IPS-18a (cell line): Measurements from ENCODE around the gene GSTM1.
"Not testable (repeated sequence)": the region's sequence is repeated elsewhere in the genome, so short reads cannot be mapped to it uniquely, and the experiment has no call there.

Experiments used
- H3K27ac ChIP-seq: one replicate; pipeline ENCODE4 v1.5.1; 2013; ENCODE audit warnings: low read length
- H3K27me3 ChIP-seq: one replicate; pipeline ENCODE4 v1.6.1; 2013; ENCODE audit warnings: mild to moderate bottlenecking, low read length; ENCODE audit not compliant: control insufficient read depth, insufficient read depth
- H3K36me3 ChIP-seq: one replicate; pipeline ENCODE4 v1.6.1; 2013; ENCODE audit warnings: low read depth, low read length; ENCODE audit not compliant: control insufficient read depth
- H3K4me1 ChIP-seq: one replicate; pipeline ENCODE4 v1.6.1; 2013; ENCODE audit warnings: low read depth, low read length; ENCODE audit not compliant: control insufficient read depth
- H3K4me3 ChIP-seq: one replicate; pipeline ENCODE4 v1.5.1; 2013; ENCODE audit warnings: low read length
- H3K9ac ChIP-seq: one replicate; pipeline ENCODE4 v1.6.1; 2013; ENCODE audit warnings: mild to moderate bottlenecking, low read length, moderate library complexity
- H3K9me3 ChIP-seq: one replicate; pipeline ENCODE4 v1.6.1; 2013; ENCODE audit warnings: low read depth, low read length; ENCODE audit not compliant: control insufficient read depth

Gene GSTM1

DNA sequence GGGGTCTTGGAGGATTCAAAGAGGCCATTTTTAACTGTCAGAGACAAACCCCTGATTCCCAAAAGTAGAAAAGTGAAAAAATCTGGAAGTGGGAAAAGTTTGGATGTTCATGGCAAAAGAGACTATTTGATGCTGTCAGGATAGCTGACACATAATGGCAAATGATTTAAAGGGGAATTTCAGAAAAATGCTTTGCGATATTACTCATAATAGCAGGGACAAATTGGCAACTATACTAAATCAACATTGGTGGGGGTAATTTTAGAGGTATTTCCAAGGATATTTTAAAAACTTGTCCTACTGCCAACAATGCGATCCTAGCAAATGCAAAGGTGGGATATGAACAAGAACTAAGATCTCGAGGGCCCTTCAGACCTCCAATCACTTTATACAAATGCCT is 37.0 kb upstream of the GSTM1 start:
- no peak overlapping the region for H3K4me3 ChIP-seq
- H3K4me1 ChIP-seq, result no peaks in the 10 kb centered on the region

DNA sequence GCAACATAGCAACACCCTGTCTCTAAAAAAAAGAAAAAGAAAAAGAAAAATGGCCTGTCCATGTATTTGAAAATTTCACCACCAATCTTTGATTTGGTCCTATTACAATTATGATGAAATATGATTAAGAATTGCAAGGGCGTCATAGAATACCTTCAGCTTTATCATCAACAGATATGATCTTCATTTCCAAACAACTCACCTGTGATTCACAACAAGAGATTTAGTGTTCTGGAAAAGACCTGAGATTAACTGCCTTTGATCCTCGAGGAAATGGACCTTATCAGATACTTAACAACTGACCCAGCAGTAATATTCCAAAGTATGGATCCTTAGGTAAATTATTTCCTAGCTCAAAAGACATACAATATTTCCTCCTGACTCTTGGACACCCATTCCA is 35.2 kb upstream of the GSTM1 start:
- no peaks in the 10 kb centered on the region for H3K9me3 ChIP-seq
- peaks cover 26% of the 10 kb centered on the region for H3K27me3 ChIP-seq
- H3K4me1 ChIP-seq, result no peaks in the 10 kb centered on the region
- H3K9ac ChIP-seq, result no peak overlapping the region
- H3K27ac ChIP-seq, result no peak overlapping the region
- H3K36me3 ChIP-seq, result no peaks in the 10 kb centered on the region
- no peak overlapping the region for H3K4me3 ChIP-seq

More for the DNA sequence above, 37.0 kb upstream of the GSTM1 start:
- Histone ChIP-seq H3K27me3 (peaks cover 26% of the 10 kb centered on the region), H3K36me3 (no peaks in the 10 kb centered on the region), H3K27ac (no peak overlapping the region), H3K9me3 (no peaks in the 10 kb centered on the region), H3K9ac (no peak overlapping the region)

DNA sequence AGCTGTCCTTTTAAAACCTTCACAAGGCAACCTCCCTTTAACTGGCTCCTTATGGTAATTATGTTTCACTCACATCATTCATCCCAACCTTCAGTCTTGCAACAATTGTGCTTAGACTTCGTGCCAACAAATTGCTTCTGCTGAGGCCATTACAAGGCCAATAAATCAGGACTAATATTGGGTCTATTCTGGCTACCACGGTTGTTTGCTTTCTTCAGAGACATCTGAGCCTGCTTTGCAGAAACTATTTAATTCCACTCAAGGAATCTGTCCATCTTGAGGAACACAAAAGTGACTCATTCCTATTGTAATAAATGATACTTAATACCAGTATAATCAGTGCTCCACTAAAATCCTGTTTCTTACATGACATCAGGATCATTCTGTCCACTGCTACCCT is 34.3 kb upstream of the GSTM1 start:
- Histone ChIP-seq H3K4me1 (no peaks in the 10 kb centered on the region), H3K36me3 (no peaks in the 10 kb centered on the region), H3K9ac (no peak overlapping the region), H3K27me3 (peaks cover 26% of the 10 kb centered on the region), H3K9me3 (no peaks in the 10 kb centered on the region), H3K4me3 (no peak overlapping the region), H3K27ac (no peak overlapping the region)

DNA sequence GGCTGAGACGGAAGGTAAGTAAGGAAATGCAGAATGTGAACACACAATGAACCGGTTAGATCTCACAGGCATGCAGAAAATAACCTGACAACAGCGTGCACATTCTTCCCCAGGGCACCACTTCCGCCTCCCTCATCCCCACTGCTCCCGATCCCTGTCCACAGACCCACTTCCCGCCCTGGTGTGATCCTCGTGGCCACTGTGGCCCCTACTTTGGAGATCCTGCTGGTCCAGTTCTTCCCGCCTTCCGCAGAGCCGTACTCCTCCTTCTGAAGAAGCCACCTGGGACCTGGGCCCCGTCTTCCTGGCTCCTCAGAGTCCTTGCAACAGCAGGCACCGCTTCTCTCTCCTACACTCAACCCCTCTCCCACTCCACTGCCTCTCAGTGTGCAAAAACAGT is 33.1 kb upstream of the GSTM1 start:
- Histone ChIP-seq H3K27ac (no peak overlapping the region), H3K4me1 (no peaks in the 10 kb centered on the region), H3K4me3 (no peak overlapping the region), H3K9me3 (no peaks in the 10 kb centered on the region), H3K9ac (no peak overlapping the region), H3K36me3 (no peaks in the 10 kb centered on the region), H3K27me3 (peaks cover 26% of the 10 kb centered on the region)

DNA sequence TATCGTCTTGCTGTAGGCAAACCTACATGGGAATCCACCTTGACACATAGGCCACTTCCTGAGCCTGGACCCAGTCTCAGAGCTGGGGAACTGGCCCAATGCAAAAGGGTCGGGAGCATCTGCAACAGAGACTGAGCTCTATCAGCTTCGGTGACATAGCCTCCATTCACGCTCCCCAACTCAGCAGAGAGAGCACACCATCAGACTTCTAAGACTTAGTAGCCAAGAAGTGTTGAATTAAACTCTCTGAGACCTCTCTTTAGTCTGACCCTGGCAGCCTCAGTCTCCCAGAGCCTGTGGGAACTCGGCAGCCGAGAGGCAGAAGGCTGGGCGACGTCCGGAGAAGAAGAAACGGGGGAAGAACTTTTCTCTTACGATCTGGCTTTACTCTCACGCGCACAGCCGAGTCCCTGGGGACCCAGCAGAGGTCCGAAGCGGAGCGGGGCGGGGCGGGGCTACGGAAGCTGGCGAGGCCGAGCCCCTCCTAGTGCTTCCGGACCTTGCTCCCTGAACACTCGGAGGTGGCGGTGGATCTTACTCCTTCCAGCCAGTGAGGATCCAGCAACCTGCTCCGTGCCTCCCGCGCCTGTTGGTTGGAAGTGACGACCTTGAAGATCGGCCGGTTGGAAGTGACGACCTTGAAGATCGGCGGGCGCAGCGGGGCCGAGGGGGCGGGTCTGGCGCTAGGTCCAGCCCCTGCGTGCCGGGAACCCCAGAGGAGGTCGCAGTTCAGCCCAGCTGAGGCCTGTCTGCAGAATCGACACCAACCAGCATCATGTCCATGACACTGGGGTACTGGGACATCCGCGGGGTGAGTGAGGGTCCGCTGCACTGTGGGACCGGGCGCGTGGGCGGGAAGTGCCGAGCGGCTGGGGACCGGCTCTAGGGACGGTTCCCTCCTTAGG is 31.8 kb upstream of the GSTM1 start, which contains the start of gene GSTM4:
GSTM4 (plus strand) TSS at position 485 of the 905 bp plus-strand sequence; CDS start at position 776, 291 bp downstream.
- Histone ChIP-seq H3K4me1 (no peaks in the 10 kb centered on the region), H3K27me3 (peaks cover 24% of the 10 kb centered on the region), H3K4me3 (peak within 1 kb of the TSS; percentile 83), H3K9ac (peak within 1 kb of the TSS; percentile 61), H3K27ac (no peak within 1 kb of the TSS), H3K9me3 (no peaks in the 10 kb centered on the region), H3K36me3 (no peaks in the 10 kb centered on the region)

DNA sequence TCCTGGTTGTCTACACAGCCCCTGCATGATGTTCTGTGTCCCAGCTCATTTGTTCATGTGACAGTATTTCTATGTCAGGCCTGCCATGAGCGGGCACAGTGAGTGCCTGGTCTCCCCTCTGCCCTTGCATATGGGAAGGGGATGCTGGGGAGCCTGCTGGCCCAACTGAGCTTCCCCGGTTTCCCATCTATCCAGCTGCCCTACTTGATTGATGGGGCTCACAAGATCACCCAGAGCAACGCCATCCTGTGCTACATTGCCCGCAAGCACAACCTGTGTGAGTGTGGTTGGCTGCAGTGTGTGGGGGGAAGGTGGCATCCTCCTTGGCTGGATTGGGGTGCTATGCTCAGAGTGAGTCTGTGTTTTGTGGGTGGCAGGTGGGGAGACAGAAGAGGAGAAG is 30.2 kb upstream of the GSTM1 start:
- Histone ChIP-seq H3K36me3 (no peaks in the 10 kb centered on the region), H3K27me3 (peaks cover 15% of the 10 kb centered on the region), H3K4me3 (no peak overlapping the region), H3K27ac (no peak overlapping the region), H3K4me1 (no peaks in the 10 kb centered on the region), H3K9me3 (no peaks in the 10 kb centered on the region), H3K9ac (no peak overlapping the region)

DNA sequence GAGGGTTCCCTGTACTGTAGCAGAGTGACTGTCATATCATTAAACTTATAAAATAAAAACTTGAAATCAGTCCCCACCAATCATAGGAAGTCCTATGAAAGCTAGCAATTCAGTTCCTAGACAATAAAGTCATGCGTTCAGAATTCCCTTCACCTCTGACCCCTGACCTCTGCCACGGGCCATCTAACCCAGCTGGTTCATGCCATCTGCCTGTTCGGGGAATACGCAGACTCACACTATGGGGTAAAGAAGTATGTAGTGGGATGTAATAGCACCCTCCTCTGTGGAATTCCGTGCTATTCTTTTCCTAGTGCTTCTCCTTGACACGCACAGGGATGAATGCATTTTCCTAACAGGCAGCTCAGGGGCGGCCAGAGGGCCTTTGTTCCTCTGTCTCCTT is 29.6 kb upstream of the GSTM1 start:
- no peaks in the 10 kb centered on the region for H3K9me3 ChIP-seq
- peaks cover 15% of the 10 kb centered on the region for H3K27me3 ChIP-seq
- no peak overlapping the region for H3K4me3 ChIP-seq
- H3K27ac ChIP-seq, result no peak overlapping the region
- no peaks in the 10 kb centered on the region for H3K36me3 ChIP-seq
- H3K4me1 ChIP-seq, result no peaks in the 10 kb centered on the region
- no peak overlapping the region for H3K9ac ChIP-seq

DNA sequence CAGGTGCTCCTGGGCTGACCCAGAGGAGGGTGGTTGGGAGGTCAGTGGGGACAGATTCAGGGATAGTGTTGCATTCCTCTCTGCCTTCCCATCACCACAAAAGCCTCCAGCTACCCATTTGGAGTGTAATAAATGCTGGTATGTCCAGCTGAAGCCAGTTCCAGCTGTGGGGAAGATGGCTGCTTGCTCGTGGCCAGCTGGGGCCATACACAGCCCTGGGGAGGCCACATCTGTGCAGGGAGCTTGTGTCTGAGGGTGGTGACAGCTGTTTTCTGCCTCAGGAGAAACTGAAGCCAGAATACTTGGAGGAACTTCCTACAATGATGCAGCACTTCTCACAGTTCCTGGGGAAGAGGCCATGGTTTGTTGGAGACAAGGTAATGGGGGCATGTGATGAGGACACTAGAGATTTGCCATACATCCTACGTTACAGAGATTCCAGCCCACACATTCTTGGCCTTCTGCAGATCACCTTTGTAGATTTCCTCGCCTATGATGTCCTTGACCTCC is 29.0 kb upstream of the GSTM1 start:
- Histone ChIP-seq H3K9me3 (no peaks in the 10 kb centered on the region), H3K4me3 (no peak overlapping the region), H3K27ac (no peak overlapping the region), H3K27me3 (peaks cover 15% of the 10 kb centered on the region), H3K9ac (no peak overlapping the region), H3K36me3 (no peaks in the 10 kb centered on the region), H3K4me1 (no peaks in the 10 kb centered on the region)

DNA sequence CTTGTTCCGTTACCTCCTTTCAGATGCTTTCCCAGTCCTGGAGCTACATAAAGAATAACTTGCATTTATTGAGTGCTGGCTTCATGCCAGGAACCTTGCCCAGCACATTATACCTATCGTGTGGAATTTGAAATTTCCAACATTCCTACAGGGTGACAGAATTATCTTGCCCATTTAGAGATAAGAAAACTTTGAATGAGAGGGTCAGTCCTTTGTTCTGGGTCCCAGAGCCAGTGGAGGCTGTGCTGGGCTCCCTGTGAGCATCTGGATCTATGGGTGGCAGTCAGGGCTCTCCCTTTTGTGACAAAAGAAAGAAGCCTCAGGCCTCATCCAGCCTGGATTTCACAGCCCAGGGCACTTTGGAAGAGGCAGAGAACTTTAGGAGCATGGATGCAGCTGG is 28.5 kb upstream of the GSTM1 start:
- H3K36me3 ChIP-seq, result no peaks in the 10 kb centered on the region
- peaks cover 15% of the 10 kb centered on the region for H3K27me3 ChIP-seq
- no peaks in the 10 kb centered on the region for H3K9me3 ChIP-seq
- H3K4me1 ChIP-seq, result no peaks in the 10 kb centered on the region
- H3K9ac ChIP-seq, result no peak overlapping the region
- H3K27ac ChIP-seq, result no peak overlapping the region
- H3K4me3 ChIP-seq, result no peak overlapping the region

DNA sequence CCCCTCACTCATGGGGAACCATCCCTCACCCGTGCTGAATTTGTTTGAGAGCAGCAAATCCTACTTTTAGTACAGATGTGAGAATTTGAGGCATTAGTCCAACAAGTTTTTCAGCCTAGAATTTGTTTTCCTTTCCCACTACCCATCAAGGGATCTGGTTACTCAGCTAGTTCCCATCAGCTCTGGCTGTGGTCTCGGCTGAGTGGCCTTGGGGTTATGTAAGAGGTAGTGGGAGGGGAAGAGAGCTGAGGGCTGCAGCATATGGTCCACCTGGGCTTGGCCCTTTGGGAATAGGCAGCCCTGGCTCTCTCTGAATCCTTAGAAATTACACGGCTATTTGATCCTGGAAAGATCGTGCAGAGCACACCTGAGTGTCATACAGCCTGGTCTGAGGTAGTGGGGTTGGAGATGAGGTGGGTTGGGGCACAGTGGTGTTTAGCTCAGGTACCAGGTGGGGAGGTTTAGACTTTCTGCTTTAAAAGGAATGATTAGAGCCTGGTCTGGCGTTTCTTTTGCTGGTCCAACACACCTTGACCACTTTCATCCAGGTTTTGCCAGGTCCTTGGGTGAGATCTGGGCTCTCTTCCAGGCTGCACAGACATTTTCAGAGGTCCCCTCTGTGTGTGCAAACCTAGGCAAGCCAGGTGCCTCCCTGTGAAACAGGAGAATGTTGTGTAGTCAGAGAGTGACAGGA is 27.5 kb upstream of the GSTM1 start:
- Histone ChIP-seq H3K4me3 (no peak overlapping the region), H3K9ac (no peak overlapping the region), H3K4me1 (no peaks in the 10 kb centered on the region), H3K27ac (no peak overlapping the region), H3K36me3 (no peaks in the 10 kb centered on the region), H3K9me3 (no peaks in the 10 kb centered on the region), H3K27me3 (peaks cover 5% of the 10 kb centered on the region)

DNA sequence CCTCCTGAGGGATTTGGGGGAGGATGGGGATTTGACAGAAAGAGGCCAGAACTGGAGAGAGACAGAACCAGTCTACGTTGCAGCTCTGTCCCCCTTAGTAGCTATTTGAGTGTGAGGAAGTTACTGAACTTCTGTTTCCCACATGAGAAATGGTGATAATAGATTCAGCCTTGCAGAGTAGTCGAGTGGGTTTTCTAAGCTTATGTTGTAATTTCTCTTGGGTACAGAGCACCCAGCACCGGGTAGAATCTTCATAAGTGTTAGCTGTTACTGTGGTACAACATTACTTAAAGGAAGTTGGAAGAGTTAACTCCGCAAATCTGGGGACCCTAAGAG is 27.0 kb upstream of the GSTM1 start:
- not testable (repeated sequence) for H3K9ac ChIP-seq, H3K9me3 ChIP-seq, H3K4me1 ChIP-seq, H3K4me3 ChIP-seq, H3K36me3 ChIP-seq, H3K27ac ChIP-seq, H3K27me3 ChIP-seq
